NCI-H2081 treated with DMSO at 0.1 percent for 48 hours (cell line): ENCODE results near the gene SERPINH1.

Source experiments
- DNase-seq: peaks from one replicate; lab custom pipeline; 2025; lab: John Stamatoyannopoulos, UW

The SERPINH1 gene

GRCh38 chr11:75562048-75562835, at the start of gene SERPINH1:
Gene SERPINH1, plus strand, starts transcription at chr11:75562253. Its CDS starts 4,097 bp downstream, at chr11:75566350.
- no peak for DNase-seq

- DNase-seq: no peak
These were observed 48.8 kb upstream of the SERPINH1 start for GRCh38 chr11:75513250-75513649.

- DNase-seq: no peak
These were observed 47.5 kb upstream of the SERPINH1 start for GRCh38 chr11:75514596-75514995.

- no peak for DNase-seq
These were observed 45.9 kb upstream of the SERPINH1 start for GRCh38 chr11:75516140-75516539.

- no peak for DNase-seq
These were observed 45.2 kb upstream of the SERPINH1 start for GRCh38 chr11:75516886-75517285.

GRCh38 chr11:75518204-75518549, 43.9 kb upstream of the SERPINH1 start:
- no peak for DNase-seq

GRCh38 chr11:75518771-75519653, 43.0 kb upstream of the SERPINH1 start:
- DNase-seq: no peak

- no peak for DNase-seq
These were observed 41.4 kb upstream of the SERPINH1 start for GRCh38 chr11:75520688-75521087.

GRCh38 chr11:75522286-75523044, 39.6 kb upstream of the SERPINH1 start:
- no peak for DNase-seq

- DNase-seq: no peak
These were observed 38.9 kb upstream of the SERPINH1 start for GRCh38 chr11:75523189-75523588.

- DNase-seq: no peak
These were observed 38.0 kb upstream of the SERPINH1 start for GRCh38 chr11:75523811-75524664.

GRCh38 chr11:75524665-75525432, 37.2 kb upstream of the SERPINH1 start:
- no peak for DNase-seq

GRCh38 chr11:75525433-75526191, 36.4 kb upstream of the SERPINH1 start, which contains the start of gene GDPD5:
Gene GDPD5, minus strand, starts transcription at chr11:75525941. Its CDS starts 48,206 bp downstream, at chr11:75477735.
- DNase-seq: no peak

GRCh38 chr11:75526192-75526541, 35.9 kb upstream of the SERPINH1 start:
- no peak for DNase-seq

- no peak for DNase-seq
These were observed 34.9 kb upstream of the SERPINH1 start for GRCh38 chr11:75527130-75527529.

GRCh38 chr11:75527938-75528735, 33.9 kb upstream of the SERPINH1 start:
- no peak for DNase-seq

- DNase-seq: no peak
These were observed 31.5 kb upstream of the SERPINH1 start for GRCh38 chr11:75530577-75530976.

- no peak for DNase-seq
These were observed 30.7 kb upstream of the SERPINH1 start for GRCh38 chr11:75531325-75531724.
